Retina (tissue), 1 donor: Measurements from ENCODE around the gene TMEM117.
A peak's percentile ranks its signal among the peaks of the same experiment; 100 is the strongest.

Source experiments
- DNase-seq: peaks from one replicate; pipeline ENCODE4 v3.0.0-alpha.2; 2016

The TMEM117 gene

DNA sequence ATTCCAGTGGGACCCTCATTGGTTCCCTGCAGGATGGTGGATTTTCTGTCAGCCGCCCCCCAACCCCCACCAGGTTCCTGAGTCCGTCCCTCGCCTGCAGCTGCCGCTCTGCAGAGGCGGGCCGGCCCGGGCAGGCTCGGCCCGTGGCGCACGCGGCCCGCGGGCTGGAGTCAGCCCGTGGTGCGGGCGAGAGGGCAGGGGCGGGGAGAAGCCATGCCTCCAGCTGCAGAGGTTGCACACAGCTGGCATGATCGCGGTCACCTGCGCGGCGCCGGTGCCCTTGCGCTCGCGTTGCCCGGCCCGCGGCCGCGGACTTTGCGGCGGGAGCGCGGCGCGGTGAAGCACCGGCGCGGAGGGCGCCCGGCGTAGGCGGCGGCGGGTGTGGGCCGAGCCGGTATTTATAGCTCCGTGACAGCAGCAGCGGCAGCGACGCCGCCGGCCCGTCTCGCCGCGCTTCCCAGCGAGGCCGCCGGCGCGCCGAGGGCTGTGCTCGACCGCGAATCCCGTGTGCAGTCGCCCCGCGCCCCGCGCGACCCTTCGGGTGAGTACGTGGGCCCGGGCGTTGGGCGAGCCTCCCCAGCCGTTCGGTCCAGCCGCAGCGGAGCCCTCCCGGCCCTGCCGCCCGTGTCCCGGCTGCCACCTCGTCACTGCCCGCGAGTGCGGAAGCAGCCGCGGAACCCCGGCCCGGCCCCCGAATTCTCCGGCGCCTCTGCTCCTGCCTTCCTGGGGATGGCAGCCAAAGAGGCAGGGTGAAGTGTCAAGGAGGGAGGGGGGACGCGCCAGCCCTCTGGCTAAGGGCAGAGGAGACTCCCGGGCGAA is at the start of gene TMEM117:
Gene TMEM117, plus strand, starts transcription at position 426 of the 819 bp plus-strand sequence.
- DNase-seq: peak; percentile 90

DNA sequence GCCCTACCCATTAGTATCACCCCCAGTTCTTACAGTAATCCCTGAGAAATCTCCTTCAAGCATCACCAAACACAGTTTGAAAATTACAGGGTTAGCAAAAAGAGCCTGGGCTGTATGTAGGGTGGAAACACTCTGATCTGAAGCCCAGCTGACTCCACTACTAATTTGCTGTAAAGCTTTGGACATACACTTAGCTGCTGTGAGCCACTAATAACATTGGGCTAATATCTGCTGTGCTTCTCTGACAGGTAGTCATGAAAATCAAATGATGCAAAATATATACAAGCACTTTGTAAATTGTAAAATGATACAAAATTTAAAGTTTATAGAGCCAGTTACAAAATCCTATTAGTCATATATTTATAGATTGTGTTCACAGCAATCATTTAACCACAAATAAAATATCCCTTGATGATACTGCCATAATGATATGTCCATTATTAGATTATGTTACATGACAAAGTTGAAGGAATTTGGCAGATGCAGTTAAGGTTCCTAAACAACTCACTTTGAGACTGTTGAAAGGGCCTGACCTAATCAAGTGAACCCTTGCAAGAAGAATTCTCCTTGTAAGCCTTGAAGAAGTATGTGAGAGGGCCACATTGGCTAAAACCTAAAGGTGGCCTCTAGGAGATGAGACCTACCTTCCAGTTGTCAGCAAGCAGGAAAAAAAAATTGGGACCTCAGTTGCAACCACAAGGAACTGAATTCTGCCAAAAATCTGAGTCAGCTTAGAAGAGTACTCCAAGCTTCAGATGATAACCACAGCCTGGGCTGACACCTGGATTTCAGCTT is 48.8 kb upstream of the TMEM117 start:
- no peak for DNase-seq

DNA sequence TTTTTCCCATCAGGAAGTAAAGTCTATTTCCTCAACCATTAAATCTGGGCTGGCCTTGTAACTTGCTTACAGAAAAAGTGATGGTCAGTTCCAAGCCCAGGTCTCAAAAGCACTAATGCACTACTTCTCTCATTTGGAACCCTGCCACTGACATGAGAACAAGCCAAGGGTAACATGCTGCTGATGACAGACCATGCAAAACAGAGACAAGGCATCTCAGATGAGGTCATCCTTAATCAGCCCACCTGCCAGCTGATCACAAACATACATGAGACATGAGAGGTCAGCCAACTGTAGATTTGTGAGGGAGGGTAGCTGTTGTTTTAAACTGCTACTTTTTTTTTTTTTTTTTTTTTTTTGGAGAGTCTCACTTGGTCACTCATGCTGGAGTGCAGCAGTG is 45.9 kb upstream of the TMEM117 start:
- no peak for DNase-seq

DNA sequence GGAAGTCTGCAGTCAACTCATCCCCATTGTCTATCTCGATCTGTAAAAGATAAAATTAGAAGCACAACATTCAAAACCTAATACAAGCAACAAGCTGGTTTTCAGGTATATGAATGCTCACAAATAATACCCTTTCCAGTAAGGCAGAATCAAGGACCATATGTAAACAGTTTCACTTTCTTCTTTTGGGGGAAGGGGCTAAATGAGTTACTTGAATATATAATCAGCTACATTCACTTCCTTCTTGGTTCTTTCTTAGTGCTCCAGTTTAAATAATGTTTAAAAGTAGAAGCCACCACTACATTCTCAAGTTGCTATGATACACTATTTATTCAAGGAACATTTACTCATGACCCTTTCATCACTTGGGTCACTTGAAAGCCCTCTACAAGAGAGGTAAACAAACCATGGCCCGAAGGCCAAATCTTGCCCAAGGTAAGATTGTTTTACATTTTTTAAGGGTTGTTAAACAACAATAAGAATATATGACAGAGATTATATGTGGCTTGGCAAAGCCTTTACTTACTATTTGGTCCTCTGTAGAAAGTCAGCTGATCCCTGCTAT is 40.1 kb upstream of the TMEM117 start:
- DNase-seq: no peak

DNA sequence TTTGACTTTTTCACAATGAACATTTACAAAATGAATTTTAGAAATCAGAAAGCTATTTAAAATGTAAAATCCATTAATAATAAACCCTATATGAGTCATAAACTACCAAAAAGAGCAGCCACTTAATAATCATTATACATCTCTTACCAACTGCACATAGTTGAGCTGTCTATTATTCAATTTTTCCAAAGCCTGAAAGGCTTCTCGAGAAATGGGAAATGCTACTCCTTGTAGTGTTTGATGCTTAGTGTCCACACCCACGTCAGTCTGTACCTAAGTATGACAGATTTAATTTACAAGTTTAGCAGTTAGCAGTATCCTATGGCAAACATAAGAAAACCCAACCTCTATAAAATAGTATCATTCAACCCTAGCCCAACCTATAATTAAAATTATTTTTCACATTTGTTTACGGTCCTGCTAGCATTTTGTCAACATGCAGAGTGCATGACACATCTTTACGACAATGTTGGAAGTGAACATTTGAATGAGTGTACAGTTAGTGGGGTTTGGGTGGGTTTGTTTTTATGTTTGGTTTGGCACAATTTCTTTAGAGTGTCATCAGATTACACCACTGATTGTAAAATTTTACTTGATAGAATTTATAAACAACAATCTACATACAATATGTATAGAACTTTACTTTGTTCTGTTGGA is 38.2 kb upstream of the TMEM117 start:
- no peak for DNase-seq

DNA sequence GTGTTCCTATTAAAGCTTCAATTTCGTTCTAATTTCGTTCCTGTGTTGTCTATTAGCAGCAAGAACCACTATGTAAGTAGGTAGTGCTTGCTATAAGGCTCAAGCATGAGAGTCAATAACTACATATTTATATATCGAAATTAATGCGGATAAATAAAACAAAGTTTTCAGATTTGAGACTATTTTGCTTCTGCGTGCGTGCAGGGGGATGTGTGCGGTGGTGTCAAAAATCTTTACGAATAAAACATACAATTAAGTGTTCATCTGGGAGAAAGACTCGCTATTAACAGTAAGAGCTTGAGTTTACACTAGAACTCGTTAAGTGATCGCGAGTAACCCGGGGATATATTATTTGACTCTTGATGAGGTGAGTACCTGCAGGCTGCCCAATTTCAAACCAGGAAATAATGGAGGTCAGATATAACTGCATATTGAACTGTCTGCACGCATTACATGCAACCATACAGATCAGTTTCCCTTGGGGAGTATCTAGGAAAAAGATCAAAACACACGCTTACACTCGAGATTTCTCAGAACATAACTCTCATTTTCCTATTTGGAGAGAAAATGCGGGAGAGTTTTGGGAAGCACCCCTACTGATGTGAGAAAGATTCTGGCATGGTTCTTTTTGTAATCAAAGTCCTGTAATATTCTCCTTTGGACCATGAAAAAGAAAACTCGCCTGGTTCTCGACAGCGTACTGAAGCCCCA is 30.6 kb upstream of the TMEM117 start:
- DNase-seq: no peak

DNA sequence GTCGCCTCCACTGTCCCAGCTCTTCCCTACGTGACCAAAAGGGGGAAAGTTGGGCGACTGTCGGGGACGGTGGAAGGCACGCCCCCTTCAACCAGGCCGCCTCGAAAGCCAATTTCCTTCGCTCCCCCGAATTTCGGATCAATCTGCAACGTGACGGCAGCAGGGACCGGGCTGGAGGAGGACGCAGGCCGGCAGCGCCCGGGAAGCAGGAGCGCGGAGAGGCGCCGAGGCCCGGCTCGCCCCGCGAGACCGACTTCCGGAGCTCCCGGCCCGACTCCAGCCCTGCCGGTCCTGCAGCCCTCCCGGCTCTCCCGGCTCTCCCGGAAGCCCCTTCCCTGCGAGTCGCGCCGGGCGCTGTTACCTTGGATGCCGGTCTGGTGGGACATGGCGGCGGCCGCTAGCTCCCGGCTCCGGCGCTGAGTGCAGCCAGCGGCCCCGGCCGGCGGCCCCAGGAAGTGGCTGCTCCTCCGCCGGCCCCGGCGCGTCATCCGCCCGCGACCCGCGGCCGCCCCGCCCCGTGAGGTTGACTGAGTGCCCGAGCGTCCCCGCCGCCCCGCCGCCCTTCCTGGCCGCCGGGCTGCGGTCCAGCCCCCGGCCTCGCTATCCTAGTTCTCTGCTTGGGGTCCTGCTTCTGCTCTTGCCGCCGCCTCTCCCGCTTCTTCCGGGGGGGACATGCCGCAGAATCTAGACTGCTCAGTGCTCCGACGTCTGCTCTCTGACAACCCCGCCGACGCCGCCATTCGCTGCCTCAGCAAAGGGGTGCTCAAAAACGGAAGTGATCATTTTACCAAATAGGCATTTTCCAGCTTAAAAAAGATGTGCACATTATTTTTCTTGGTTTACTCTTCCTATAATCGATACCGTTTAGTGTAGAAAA is 29.8 kb upstream of the TMEM117 start, which contains the start of gene TWF1:
Gene TWF1, minus strand, starts transcription at position 458 of the 877 bp plus-strand sequence. Its CDS starts 72 bp downstream, at position 386.
- peak; percentile 95 for DNase-seq

DNA sequence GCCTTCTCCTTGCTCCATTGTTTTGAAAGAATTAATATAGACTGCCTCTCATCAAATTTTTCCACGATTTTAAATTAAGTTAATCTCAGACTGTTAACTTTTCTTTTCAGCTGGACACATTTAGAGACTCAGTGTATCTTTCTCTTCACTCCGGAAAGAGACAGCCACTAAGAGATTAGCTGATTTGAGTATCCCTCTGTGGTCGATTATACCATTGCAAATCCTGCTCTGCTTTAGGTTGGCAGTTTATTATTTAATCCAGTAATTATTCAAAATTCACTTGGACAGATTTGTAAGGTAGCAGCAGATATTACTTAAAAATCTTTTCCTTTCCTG is 29.2 kb upstream of the TMEM117 start:
- no peak for DNase-seq

DNA sequence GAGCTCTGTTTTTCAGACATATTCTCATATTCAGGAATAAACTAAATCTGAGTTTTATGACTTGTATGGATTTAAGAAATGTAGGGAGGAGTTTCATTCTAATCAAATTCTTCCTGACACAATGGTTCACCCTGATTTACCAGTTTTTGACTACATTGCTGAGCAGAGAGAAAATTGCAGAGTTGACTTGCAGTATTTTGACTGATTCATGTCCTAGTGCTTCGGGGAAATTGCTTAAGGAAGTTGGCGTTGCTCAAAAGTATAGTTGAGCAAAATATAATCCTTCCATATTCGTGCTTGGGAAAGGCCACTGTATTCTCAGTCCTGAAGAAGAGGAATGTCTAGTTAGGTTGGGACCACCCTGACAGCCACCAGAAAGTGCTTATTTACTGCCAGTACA is 28.5 kb upstream of the TMEM117 start:
- no peak for DNase-seq

DNA sequence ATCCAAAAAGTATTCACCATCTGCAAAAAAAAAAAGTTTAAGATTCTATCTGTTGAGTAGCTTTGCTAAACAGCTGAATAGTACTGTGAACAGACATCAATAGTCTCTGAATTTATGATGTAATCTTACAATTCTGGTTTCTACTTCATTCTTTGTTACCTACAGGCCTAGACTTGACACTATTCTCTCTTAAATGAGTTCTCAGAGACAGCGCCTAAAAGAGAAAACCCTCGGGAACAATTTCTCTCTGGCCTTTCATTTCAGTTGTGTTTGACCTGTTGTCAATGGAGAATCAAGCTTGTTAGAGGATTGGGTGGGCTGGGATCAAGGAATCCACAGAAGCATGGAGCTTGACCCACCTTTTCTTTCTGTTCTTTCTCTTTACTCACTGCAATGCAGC is 23.8 kb upstream of the TMEM117 start:
- DNase-seq: no peak

DNA sequence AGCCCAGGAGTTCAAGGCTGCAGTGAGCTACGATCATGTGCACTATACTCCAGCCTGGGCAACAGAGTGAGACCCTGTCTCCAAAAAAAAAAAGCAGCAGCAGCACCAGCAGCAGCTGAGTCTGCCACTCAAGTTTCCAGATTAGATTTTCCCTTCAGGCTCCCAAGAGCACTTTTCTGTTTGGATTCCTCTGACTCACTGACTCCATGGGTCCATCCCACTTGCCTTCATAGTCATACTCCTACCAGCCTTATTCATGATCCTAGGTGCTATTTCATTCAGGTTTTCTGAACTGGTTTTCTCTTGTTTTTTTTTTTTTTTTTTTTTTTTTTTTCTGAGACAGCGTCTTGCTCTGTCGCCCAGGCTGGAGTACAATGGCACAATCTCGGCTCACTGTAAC is 23.0 kb upstream of the TMEM117 start:
- DNase-seq: no peak

DNA sequence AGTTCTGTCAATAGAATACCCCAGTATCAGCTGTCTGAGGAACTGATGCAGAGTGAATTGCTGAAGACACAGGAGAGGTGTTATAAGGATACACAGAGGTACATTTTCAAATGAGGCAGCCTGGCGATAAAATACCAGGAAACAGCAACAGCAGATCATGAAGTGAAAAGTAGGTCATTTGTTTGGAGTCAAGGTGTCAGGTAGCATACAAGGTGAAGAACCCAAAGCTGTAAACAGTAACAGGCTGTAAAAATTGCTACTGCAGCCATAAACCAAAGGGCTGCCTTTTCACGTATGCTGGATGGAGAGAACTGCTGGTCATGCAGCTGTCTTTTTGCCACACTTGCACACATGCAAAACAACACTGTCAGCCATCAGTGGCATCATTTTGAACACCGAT is 20.5 kb upstream of the TMEM117 start:
- no peak for DNase-seq

DNA sequence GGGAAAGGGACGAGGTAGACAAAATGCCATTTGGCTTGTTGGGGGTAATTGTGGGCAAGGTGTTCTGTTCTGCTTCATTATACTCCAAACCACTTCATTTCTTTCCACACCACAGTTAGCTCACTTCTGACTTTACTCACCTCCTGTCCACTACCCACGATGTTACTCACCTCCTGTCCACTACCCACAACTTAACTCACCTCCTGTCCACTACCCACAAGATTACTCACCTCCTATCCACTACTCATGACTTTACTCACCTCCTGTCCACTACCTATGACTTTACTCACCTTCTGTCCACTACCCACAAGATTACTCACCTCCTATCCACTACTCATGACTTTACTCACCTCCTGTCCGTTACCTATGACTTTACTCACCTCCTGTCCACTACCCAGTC is 19.7 kb upstream of the TMEM117 start:
- DNase-seq: no peak

DNA sequence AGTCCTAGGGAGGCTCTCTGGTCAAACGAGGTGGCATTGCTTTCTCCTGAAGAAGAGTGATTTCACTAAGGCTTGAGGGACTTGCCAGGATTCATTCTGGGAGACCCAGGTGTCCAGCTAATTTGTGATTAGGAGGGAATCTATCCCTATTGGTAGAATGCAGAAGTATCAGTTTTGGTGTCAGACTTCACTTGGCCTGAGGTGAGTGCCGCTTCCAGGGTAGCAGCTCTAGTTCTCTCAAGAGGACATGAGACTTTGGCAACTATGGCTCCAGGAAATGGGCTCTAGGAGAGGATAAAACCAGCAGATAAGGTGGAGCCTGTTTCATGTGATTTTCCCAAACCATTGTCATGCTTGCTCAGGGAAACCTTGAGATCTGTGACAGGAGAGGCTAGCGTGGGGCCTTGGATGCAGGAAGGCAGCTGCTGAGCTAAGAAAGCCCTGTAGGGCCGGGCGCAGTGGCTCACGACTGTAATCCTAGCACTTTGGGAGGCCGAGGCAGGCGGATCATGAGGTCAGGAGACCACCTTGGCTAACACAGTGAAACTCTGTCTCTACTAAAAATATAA is 11.6 kb upstream of the TMEM117 start:
- no peak for DNase-seq

DNA sequence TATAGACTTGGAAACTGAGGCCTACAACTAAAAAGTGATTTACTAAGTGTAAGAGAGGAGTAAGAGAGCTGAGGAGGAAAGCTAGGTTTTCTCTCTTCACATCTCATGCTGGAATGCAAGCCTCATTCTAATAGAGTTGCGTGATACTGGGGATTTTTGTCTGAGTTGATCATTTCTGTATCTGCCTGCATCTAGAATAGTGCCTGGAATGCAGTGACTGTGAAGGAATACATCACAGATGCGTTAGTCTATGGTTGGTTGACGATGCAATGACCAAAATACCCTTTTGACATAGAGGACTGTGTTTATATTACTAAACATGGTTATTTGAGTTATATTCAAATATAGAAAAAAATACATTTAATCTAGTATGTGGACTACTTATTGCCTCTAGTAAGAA is 9.2 kb upstream of the TMEM117 start:
- no peak for DNase-seq

DNA sequence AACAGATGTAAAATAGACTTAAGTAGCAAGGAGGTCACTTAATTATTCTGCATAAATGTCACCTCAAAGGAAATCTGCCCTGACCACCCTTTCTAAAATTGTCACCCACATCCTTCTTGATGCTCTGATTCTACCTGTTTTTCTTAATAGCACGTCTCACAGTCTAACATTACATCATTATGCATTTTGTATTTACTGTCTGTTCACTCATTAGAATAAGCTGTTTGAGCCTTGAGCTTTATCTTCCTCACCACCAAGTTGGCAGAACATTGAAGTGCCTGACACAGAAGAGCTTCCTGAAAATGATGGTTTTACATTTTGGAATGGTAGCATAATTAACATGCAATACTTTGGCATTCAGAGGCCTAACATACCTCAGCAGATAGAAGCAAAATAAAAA is 8.8 kb upstream of the TMEM117 start:
- no peak for DNase-seq

DNA sequence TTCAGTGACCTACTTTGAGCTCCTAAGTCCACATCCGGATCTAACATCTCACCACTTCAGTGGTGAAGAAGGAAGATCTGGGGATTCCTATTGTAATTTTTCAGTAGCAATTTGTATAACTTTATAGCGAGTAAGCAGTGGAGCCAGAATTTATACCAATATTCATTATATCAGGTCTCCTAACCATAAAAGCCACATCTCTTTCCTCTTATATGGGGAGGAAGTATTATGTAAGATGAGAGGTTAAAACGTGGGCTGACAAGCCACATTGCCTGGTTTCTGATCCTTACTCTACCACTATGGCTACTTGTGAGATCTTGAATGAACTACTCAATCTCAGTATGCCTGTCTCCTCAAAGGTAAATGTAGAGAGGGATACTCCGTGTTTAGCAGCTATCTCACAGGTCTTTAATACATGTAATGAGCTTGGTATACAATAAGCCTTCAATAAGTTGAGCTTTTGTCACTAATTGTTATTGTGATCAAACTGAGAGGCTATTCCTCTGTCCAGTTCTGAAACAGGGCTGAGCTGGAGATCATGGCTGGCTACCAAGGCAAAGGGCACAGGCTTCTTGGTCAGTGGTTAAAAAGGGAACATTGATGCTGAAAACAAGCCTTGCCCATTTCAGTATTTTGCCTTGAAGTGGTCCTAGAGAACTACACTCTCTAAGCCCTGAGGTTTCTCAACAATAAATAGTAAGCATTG is 3.3 kb upstream of the TMEM117 start:
- DNase-seq: no peak

DNA sequence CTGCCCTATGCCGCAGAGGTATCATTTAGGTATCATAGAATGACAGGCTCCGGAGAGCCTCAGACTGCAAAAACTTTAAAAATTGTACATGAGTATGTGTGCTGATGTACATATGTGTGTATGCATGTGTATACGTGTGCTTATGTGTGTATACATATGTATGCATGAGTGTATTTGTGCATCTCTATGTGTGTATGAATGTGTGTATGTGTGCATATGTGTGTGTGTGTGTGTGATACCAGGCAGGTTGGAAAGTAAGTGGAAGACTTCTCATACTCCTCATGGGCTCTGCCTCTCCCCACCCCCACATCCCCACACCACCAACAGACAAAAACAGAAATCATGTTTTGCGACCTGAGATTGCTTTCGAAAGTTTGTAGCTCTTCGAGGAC is 621 bp upstream of the TMEM117 start:
- no peak for DNase-seq

DNA sequence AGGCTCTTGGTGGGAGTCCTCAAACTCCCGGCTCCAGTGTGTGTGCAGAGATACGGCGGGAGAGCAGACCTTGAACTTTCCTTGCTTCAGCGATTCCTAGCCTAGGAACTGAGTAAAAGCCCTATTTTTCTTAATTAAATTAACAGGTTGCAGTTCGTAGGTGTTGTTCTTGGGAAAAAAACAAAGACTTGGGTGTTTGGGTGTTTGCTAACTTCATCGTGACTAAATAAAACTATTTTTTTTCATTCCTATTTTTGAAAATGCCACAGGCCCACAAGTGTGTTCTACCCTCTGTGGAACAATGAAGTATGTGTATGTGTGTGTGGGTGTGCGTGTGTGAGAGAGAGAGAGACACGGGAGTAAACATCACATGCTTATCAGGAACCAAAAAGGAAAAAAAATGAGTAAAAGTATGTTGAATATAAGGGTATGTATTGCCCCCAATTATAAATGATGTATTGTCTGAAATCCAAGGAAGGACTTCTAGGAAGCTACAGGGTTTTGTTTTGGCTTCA is 651 bp downstream of the TMEM117 start:
- DNase-seq: no peak

DNA sequence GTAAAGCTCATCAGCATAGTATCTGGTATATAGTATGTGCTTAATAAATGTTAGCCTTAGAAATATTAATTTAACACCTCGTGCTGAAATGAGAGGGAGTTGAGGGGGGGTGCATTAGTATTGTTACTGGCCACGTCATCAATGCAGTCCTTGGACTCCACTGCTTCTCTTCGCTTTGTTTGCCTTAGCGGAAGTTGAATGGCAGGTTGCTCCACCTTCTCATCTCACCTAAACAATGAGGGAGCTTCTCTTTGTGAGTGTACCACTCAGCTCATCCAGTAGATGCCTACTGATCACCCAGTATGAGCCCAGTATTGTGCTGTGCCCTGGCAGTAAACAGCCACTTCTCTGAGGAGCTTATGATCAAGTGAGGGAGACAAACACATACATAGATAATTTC is 4.5 kb downstream of the TMEM117 start:
- no peak for DNase-seq
